ENCODE results near the gene GRM8. TPM values are rescaled to one million over a fixed set of nuclear protein-coding genes. Genes with fewer than 3 reads are reported as not detected.

The GRM8 gene
- total and polyA plus RNA-seq, 2 donors from 2014 or later, result 3.2 TPM; not detected in 1

GRCh38 chr7:126690104-126690503 is 562.6 kb downstream of the GRM8 start:
- TF ChIP-seq CTCF (IDR thresholded peaks at IDR 0.05; ENCODE audit: borderline replicate concordance, extremely low read depth, insufficient read depth), result no peak
- H3K9me3 ChIP-seq (ENCODE audit: control insufficient read depth in 2 of 3, insufficient read depth in 1 of 3, low read length in 3 of 3), result no peaks in the 10 kb centered on the region
- H3K4me1 ChIP-seq (ENCODE audit: control insufficient read depth in 2 of 3, insufficient read depth in 2 of 3, low read depth in 1 of 3, low read length in 3 of 3), result no peaks in the 10 kb centered on the region
- intact Hi-C loops (cut with DNase I), result no loop called here
- no peak overlapping the region for H3K9ac ChIP-seq (ENCODE audit: low read length in 3 of 3)
- FAIRE-seq, result no peak
- no peaks in the 10 kb centered on the region for H3K36me3 ChIP-seq (ENCODE audit: control insufficient read depth in 2 of 3, insufficient read depth in 3 of 3, low read length in 3 of 3)
- H3K27me3 ChIP-seq (ENCODE audit: control insufficient read depth, insufficient read depth, low read length), result no peaks in the 10 kb centered on the region
- no peak overlapping the region for H3K27ac ChIP-seq (ENCODE audit: low read depth in 2 of 2, low read length in 2 of 2)
- no peak overlapping the region for H3K4me3 ChIP-seq (ENCODE audit: low read length in 3 of 3)
- peak in 1 of 5 donors; percentile 60 for DNase-seq

GRCh38 chr7:126689037-126689436 is 563.7 kb downstream of the GRM8 start:
- Histone ChIP-seq H3K27me3 (ENCODE audit: control insufficient read depth, insufficient read depth, low read length) (no peaks in the 10 kb centered on the region), H3K4me1 (ENCODE audit: control insufficient read depth in 2 of 3, insufficient read depth in 2 of 3, low read depth in 1 of 3, low read length in 3 of 3) (no peaks in the 10 kb centered on the region), H3K4me3 (ENCODE audit: low read length in 3 of 3) (no peak overlapping the region), H3K9me3 (ENCODE audit: control insufficient read depth in 2 of 3, insufficient read depth in 1 of 3, low read length in 3 of 3) (no peaks in the 10 kb centered on the region), H3K36me3 (ENCODE audit: control insufficient read depth in 2 of 3, insufficient read depth in 3 of 3, low read length in 3 of 3) (no peaks in the 10 kb centered on the region), H3K27ac (ENCODE audit: low read depth in 2 of 2, low read length in 2 of 2) (no peak overlapping the region), H3K9ac (ENCODE audit: low read length in 3 of 3) (no peak overlapping the region)
- intact Hi-C loops (cut with DNase I), result no loop called here
- FAIRE-seq, result no peak
- peak in 2 of 5 donors; percentile 11 to 16 for DNase-seq
- no peak for TF ChIP-seq CTCF (IDR thresholded peaks at IDR 0.05; ENCODE audit: borderline replicate concordance, extremely low read depth, insufficient read depth)

GRCh38 chr7:126686474-126686873 is 566.3 kb downstream of the GRM8 start:
- Histone ChIP-seq H3K9me3 (ENCODE audit: control insufficient read depth in 2 of 3, insufficient read depth in 1 of 3, low read length in 3 of 3) (no peaks in the 10 kb centered on the region), H3K27me3 (ENCODE audit: control insufficient read depth, insufficient read depth, low read length) (no peaks in the 10 kb centered on the region), H3K36me3 (ENCODE audit: control insufficient read depth in 2 of 3, insufficient read depth in 3 of 3, low read length in 3 of 3) (no peaks in the 10 kb centered on the region), H3K9ac (ENCODE audit: low read length in 3 of 3) (no peak overlapping the region), H3K4me1 (ENCODE audit: control insufficient read depth in 2 of 3, insufficient read depth in 2 of 3, low read depth in 1 of 3, low read length in 3 of 3) (no peaks in the 10 kb centered on the region), H3K27ac (ENCODE audit: low read depth in 2 of 2, low read length in 2 of 2) (no peak overlapping the region), H3K4me3 (ENCODE audit: low read length in 3 of 3) (no peak overlapping the region)
- no peak for TF ChIP-seq CTCF (IDR thresholded peaks at IDR 0.05; ENCODE audit: borderline replicate concordance, extremely low read depth, insufficient read depth)
- intact Hi-C loops (cut with DNase I), result no loop called here
- FAIRE-seq, result no peak
- peak in 1 of 5 donors; percentile 44 for DNase-seq

- Histone ChIP-seq H3K27me3 (ENCODE audit: control insufficient read depth, insufficient read depth, low read length) (no peaks in the 10 kb centered on the region), H3K4me1 (ENCODE audit: control insufficient read depth in 2 of 3, insufficient read depth in 2 of 3, low read depth in 1 of 3, low read length in 3 of 3) (no peaks in the 10 kb centered on the region), H3K27ac (ENCODE audit: low read depth in 2 of 2, low read length in 2 of 2) (no peak overlapping the region), H3K9me3 (ENCODE audit: control insufficient read depth in 2 of 3, insufficient read depth in 1 of 3, low read length in 3 of 3) (no peaks in the 10 kb centered on the region), H3K4me3 (ENCODE audit: low read length in 3 of 3) (no peak overlapping the region), H3K9ac (ENCODE audit: low read length in 3 of 3) (no peak overlapping the region), H3K36me3 (ENCODE audit: control insufficient read depth in 2 of 3, insufficient read depth in 3 of 3, low read length in 3 of 3) (no peaks in the 10 kb centered on the region)
- no peak for TF ChIP-seq CTCF (IDR thresholded peaks at IDR 0.05; ENCODE audit: borderline replicate concordance, extremely low read depth, insufficient read depth)
- FAIRE-seq (no peak), DNase-seq (peak in 1 of 5 donors; percentile 53)
- intact Hi-C loops (cut with DNase I), result no loop called here
Measured at GRCh38 chr7:126685596-126685995, 567.1 kb downstream of the GRM8 start.

Data from kidney (tissue), 14 donors.